NCI-H2171 (cell line): Measurements from ENCODE around the gene MKNK1.
A peak's percentile ranks its signal among the peaks of the same experiment; 100 is the strongest.

Experiments
- DNase-seq: peaks from one replicate; lab custom pipeline; 2025; lab: John Stamatoyannopoulos, UW

The MKNK1 gene

GRCh38 chr1:46539972-46540371 is 64.1 kb downstream of the MKNK1 start:
- DNase-seq = no peak

DNA sequence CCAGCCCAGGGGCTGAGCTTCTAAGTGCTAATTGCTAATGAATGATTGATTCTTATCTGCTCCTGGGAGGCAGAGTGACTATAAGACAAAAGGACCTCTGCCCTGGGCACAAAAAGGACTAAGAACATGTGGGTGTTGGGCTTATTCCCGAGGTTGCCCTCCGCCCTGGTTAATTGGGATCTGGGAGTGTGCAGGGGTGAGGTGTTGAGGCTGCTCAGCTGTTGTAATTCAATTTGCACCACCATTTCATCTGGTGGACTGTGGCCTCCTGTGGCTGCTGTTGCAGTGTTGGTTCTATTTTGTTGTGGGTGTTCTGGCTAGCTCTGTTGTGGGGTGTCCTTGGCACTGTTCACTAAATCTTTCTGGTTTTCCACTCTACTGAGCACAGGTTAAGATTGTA is 65.9 kb downstream of the MKNK1 start:
- DNase-seq = no peak

DNA sequence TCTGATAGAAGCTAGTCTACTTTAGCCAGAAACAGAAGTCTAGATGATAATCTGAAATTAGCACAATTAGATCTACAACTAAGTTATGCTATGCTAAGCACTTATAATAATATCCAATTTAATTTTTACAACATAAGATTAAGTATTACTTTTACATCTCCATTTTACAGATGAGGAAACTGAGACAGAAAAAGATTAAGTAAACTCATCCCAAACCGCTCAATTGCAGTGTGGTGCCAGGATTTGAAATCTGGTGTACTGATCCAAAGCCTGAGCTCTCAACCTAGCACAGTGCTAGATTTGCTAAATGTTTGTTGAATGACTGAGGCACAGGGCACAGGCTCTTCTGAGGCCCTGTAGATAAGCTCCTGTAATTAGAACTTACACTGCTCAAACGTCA is 66.4 kb downstream of the MKNK1 start:
- DNase-seq = no peak

- no peak for DNase-seq
Observed at GRCh38 chr1:46536527-46536926, 67.5 kb downstream of the MKNK1 start.

- DNase-seq = no peak
Observed at GRCh38 chr1:46535063-46535462, 69.0 kb downstream of the MKNK1 start.

GRCh38 chr1:46533179-46533864 is 70.7 kb downstream of the MKNK1 start:
- DNase-seq = peak; percentile 34

DNA sequence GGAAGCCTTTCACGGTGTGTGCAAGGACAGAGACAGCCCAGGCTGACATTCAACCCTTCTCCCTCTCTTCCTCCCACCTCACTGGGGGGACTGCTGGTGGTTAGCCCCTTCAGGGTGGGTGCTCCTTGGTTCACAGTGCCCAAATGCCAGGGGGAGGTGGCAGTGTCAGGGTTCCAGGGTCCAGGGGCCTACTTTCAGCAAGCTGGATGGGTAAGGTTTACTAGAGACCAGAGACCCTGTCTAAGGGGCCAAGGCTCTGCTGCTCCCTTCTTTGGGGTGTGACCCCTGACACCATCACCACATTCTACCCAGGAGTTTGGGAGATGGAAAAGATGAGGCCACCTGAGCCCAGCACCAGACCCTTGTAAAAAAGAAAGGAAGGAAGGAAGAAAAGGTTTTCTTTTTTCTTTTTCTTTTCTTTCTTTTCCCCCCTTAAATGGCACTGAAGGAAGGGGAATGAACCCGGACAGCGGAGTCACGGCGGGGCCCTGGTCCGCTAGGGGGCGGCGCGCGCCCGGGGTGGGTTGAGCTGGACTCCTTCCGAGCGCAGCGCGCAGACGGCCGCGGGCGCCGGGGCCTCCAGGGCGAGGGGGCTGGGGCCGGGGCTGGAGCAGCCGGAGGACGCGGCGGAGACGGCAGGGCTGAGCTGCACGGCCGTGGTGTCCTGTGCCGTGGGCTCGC is 71.4 kb downstream of the MKNK1 start:
- DNase-seq = peak; percentile 76

GRCh38 chr1:46532095-46532494 is 72.0 kb downstream of the MKNK1 start:
- no peak for DNase-seq

GRCh38 chr1:46530791-46531409 is 73.2 kb downstream of the MKNK1 start:
- DNase-seq = no peak

- no peak for DNase-seq
Observed at GRCh38 chr1:46530311-46530710, 73.8 kb downstream of the MKNK1 start.

- no peak for DNase-seq
Observed at GRCh38 chr1:46529031-46529630, 74.9 kb downstream of the MKNK1 start.

- no peak for DNase-seq
Observed at GRCh38 chr1:46528297-46528955, 75.6 kb downstream of the MKNK1 start.

- peak; percentile 53 for DNase-seq
Observed at GRCh38 chr1:46527474-46528296, 76.4 kb downstream of the MKNK1 start.

DNA sequence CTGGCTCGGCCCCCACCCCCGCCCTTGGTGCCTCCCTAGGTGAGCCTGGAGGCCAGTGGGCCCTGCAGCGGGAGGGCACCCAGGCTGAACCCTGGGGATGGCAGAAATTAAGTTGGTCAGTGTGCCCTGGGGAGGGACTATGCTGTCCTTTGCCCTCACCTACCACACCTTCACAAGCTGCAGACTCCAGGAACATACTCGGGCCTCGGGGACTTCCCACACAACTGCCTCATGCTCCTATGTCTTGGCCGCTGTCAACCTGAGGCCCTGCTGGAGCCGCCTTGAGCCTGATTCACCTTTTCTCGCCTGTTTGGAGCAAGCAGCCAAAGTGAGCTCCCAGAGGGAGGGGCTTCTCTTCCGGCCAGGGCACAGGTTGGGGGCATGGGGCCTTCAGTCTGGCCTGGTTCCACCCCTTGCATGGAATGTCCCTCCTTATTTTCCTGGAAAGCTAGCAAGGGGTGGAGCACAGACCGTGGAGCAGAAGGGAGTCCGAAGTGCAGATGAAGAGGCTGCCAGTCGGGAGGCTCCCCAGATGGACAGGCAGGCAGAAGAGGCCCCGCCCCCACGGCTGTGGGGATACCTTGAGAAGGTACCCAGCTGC is 77.3 kb downstream of the MKNK1 start:
- DNase-seq = no peak

- DNase-seq = no peak
Observed at GRCh38 chr1:46526013-46526690, 77.9 kb downstream of the MKNK1 start.

- DNase-seq = no peak
Observed at GRCh38 chr1:46525253-46525983, 78.7 kb downstream of the MKNK1 start.

DNA sequence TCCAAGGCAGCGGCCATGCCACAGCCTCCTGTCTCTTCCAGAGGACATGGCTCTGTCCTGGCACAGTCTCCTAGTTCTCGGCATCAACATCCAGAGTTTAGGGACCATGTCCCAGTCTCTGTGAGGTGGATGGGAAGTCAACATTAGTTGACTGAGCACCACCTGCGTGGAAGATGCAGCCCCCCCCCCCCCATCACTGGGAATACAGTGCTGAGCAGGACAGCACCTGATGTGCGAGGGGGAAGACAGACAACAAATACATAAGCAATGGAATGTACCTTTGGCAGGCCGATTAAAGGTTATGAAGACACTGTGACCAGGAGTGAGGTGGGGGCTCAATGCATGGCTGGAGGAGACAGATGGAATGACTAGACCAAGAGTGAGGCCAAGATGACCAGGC is 79.2 kb downstream of the MKNK1 start:
- DNase-seq = no peak

- no peak for DNase-seq
Observed at GRCh38 chr1:46523496-46524353, 80.3 kb downstream of the MKNK1 start.

GRCh38 chr1:46522969-46523320 is 81.1 kb downstream of the MKNK1 start:
- no peak for DNase-seq
